ENCODE data around the gene HERC2. TPM values are rescaled to one million over a fixed set of nuclear protein-coding genes. Genes with fewer than 3 reads are reported as not detected.

The HERC2 gene
- total and polyA plus RNA-seq, 2 of the 8 experiments (the other 6 are each of a cell fraction or from before 2014, with no cell fraction given): 83.0 to 88.7 TPM

DNA sequence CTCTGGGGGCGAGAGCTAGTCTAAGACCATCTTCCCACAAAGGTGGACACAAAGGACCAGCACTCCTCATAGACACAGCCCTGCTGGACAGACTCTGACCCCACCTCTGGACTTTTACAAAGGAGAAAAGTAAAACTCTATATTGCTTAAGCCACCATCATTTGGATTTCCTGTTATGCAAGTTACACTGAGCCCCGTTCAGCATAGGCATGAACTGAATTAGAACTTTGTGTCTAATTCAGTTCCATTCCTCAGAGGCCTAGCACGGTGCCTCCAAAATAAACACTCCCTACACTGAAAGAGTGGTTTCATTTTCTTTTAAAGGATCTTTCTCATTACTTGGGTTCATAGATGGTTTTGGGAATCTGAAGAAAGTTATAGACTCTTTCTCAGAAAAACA, 143.7 kb downstream of the HERC2 start (continued):
- TF ChIP-seq, protein P1, sequence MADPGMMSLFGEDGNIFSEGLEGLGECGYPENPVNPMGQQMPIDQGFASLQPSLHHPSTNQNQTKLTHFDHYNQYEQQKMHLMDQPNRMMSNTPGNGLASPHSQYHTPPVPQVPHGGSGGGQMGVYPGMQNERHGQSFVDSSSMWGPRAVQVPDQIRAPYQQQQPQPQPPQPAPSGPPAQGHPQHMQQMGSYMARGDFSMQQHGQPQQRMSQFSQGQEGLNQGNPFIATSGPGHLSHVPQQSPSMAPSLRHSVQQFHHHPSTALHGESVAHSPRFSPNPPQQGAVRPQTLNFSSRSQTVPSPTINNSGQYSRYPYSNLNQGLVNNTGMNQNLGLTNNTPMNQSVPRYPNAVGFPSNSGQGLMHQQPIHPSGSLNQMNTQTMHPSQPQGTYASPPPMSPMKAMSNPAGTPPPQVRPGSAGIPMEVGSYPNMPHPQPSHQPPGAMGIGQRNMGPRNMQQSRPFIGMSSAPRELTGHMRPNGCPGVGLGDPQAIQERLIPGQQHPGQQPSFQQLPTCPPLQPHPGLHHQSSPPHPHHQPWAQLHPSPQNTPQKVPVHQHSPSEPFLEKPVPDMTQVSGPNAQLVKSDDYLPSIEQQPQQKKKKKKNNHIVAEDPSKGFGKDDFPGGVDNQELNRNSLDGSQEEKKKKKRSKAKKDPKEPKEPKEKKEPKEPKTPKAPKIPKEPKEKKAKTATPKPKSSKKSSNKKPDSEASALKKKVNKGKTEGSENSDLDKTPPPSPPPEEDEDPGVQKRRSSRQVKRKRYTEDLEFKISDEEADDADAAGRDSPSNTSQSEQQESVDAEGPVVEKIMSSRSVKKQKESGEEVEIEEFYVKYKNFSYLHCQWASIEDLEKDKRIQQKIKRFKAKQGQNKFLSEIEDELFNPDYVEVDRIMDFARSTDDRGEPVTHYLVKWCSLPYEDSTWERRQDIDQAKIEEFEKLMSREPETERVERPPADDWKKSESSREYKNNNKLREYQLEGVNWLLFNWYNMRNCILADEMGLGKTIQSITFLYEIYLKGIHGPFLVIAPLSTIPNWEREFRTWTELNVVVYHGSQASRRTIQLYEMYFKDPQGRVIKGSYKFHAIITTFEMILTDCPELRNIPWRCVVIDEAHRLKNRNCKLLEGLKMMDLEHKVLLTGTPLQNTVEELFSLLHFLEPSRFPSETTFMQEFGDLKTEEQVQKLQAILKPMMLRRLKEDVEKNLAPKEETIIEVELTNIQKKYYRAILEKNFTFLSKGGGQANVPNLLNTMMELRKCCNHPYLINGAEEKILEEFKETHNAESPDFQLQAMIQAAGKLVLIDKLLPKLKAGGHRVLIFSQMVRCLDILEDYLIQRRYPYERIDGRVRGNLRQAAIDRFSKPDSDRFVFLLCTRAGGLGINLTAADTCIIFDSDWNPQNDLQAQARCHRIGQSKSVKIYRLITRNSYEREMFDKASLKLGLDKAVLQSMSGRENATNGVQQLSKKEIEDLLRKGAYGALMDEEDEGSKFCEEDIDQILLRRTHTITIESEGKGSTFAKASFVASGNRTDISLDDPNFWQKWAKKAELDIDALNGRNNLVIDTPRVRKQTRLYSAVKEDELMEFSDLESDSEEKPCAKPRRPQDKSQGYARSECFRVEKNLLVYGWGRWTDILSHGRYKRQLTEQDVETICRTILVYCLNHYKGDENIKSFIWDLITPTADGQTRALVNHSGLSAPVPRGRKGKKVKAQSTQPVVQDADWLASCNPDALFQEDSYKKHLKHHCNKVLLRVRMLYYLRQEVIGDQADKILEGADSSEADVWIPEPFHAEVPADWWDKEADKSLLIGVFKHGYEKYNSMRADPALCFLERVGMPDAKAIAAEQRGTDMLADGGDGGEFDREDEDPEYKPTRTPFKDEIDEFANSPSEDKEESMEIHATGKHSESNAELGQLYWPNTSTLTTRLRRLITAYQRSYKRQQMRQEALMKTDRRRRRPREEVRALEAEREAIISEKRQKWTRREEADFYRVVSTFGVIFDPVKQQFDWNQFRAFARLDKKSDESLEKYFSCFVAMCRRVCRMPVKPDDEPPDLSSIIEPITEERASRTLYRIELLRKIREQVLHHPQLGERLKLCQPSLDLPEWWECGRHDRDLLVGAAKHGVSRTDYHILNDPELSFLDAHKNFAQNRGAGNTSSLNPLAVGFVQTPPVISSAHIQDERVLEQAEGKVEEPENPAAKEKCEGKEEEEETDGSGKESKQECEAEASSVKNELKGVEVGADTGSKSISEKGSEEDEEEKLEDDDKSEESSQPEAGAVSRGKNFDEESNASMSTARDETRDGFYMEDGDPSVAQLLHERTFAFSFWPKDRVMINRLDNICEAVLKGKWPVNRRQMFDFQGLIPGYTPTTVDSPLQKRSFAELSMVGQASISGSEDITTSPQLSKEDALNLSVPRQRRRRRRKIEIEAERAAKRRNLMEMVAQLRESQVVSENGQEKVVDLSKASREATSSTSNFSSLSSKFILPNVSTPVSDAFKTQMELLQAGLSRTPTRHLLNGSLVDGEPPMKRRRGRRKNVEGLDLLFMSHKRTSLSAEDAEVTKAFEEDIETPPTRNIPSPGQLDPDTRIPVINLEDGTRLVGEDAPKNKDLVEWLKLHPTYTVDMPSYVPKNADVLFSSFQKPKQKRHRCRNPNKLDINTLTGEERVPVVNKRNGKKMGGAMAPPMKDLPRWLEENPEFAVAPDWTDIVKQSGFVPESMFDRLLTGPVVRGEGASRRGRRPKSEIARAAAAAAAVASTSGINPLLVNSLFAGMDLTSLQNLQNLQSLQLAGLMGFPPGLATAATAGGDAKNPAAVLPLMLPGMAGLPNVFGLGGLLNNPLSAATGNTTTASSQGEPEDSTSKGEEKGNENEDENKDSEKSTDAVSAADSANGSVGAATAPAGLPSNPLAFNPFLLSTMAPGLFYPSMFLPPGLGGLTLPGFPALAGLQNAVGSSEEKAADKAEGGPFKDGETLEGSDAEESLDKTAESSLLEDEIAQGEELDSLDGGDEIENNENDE (IDR thresholded peaks at IDR 0.05; ENCODE audit: insufficient replicate concordance, low read length): no peak
